ENCODE measurements around the gene SLC10A1. TPM values are rescaled to one million over a fixed set of nuclear protein-coding genes. Genes with fewer than 3 reads are reported as not detected.

The SLC10A1 gene
- total and polyA plus RNA-seq, 2 of the 4 experiments (the other 2 are of a cell fraction): 0.03 TPM; not detected in 1

GRCh38 chr14:69755296-69755695 lies 41.7 kb downstream of the SLC10A1 start:
- Histone ChIP-seq H3K18ac (ENCODE audit: low read depth, low read length) (no peak overlapping the region), H3K23ac (ENCODE audit: low read depth, low read length) (no peak overlapping the region), H3K9me1 (ENCODE audit: insufficient read depth, low read length) (no peaks in the 10 kb centered on the region), H2BK15ac (ENCODE audit: low read depth, low read length) (no peak overlapping the region), H3K79me1 (ENCODE audit: low read depth in 1 of 2, low read length in 2 of 2) (no peaks in the 10 kb centered on the region), H3K9me3 (ENCODE audit: control insufficient read depth, insufficient read depth, low read length) (no peaks in the 10 kb centered on the region), H4K91ac (ENCODE audit: insufficient read depth, low read depth, low read length) (no peak overlapping the region), H3K36me3 (ENCODE audit: control insufficient read depth, insufficient read depth, low read length) (no peaks in the 10 kb centered on the region), H3K27ac (ENCODE audit: insufficient read depth, low read length) (no peak overlapping the region), H3K14ac (replicated peaks; ENCODE audit: low read depth, low read length) (no peak overlapping the region), H3K4me1 (ENCODE audit: control insufficient read depth, insufficient read depth, low read length) (peaks cover 1% of the 10 kb centered on the region; the same call in 1 of the 2 replicates), H2BK120ac (ENCODE audit: low read depth, low read length) (no peak overlapping the region), H2BK5ac (ENCODE audit: low read depth, low read length, poor library complexity, severe bottlenecking) (no peak overlapping the region), H3K4ac (ENCODE audit: low read depth, low read length) (no peak overlapping the region), H4K5ac (ENCODE audit: low read depth, low read length) (no peak overlapping the region), H3K4me3 (ENCODE audit: insufficient read depth, low read depth, low read length) (no peak overlapping the region), H3K27me3 (ENCODE audit: control insufficient read depth, insufficient read depth, low read length) (peaks cover 2% of the 10 kb centered on the region; the same call in 1 of the 2 replicates), H2BK20ac (ENCODE audit: low read depth, low read length) (no peak overlapping the region), H2AK5ac (ENCODE audit: low read depth, low read length) (no peak overlapping the region), H3K9ac (ENCODE audit: low read depth, low read length) (no peak overlapping the region), H4K20me1 (ENCODE audit: insufficient read depth, low read length) (no peaks in the 10 kb centered on the region), H4K8ac (ENCODE audit: low read depth in 2 of 2, low read length in 2 of 2) (no peak overlapping the region), H3K56ac (ENCODE audit: extremely low read depth, insufficient read depth, low read length) (no peak overlapping the region), H3K4me2 (ENCODE audit: low read depth, low read length) (no peak overlapping the region), H2AFZ (replicated peaks; ENCODE audit: low read length, poor library complexity) (no peak overlapping the region), H2AK9ac (replicated peaks; ENCODE audit: low read depth, low read length, poor library complexity) (no peak overlapping the region)
- intact Hi-C loops (cut with micrococcal nuclease): no loop called here
- no peak for ATAC-seq (ENCODE audit: low read depth)
- ChIA-PET CTCF (no interaction called here), POLR2A (ENCODE audit: unreplicated experiment) (no interaction called here)
- no peak for DNase-seq
- no TSS peak for BruUV-seq (replicated peaks)
- in situ Hi-C loops (cut with MboI; ENCODE audit: low sequenced_read_pairs): no loop called here
- dilution Hi-C loops (cut with HindIII; ENCODE audit: low sequenced_read_pairs, unreplicated experiment): no loop called here
- TF ChIP-seq RFX5 (IDR thresholded peaks at IDR 0.05; ENCODE audit: low read depth, low read length): no peak
- no peak for TF ChIP-seq BHLHE40 (IDR thresholded peaks at IDR 0.05; ENCODE audit: low read depth, low read length)
- no peak for TF ChIP-seq FOS (IDR thresholded peaks at IDR 0.05; ENCODE audit: low read depth, low read length)
- TF ChIP-seq POLR2A (IDR thresholded peaks at IDR 0.05; ENCODE audit: low read depth, low read length): no peak
- TF ChIP-seq RCOR1 (IDR thresholded peaks at IDR 0.05; ENCODE audit: insufficient replicate concordance, low read length): no peak
- no peak for TF ChIP-seq RAD21 (IDR thresholded peaks at IDR 0.05; ENCODE audit: low read length)
- no peak for TF ChIP-seq MAFK (IDR thresholded peaks at IDR 0.05; ENCODE audit: low read depth, low read length)
- no peak for TF ChIP-seq NFE2L2 (IDR thresholded peaks at IDR 0.05; ENCODE audit: low read depth, low read length)
- no peak for TF ChIP-seq CHD1 (IDR thresholded peaks at IDR 0.05; ENCODE audit: low read depth, low read length)
- TF ChIP-seq MAZ (IDR thresholded peaks at IDR 0.05; ENCODE audit: borderline replicate concordance, low read depth, low read length): no peak
- no peak for TF ChIP-seq USF2 (IDR thresholded peaks at IDR 0.05; ENCODE audit: low read depth, low read length)
- no peak for TF ChIP-seq CEBPB (IDR thresholded peaks at IDR 0.05; ENCODE audit: low read depth, low read length)
- TF ChIP-seq CTCF (conservative IDR thresholded peaks at IDR 0.05; ENCODE audit: low read depth, low read length): no peak
- no peak for TF ChIP-seq SMC3 (IDR thresholded peaks at IDR 0.05; ENCODE audit: low read depth, low read length)
- TF ChIP-seq ELK1 (IDR thresholded peaks at IDR 0.05; ENCODE audit: borderline replicate concordance, low read depth, low read length): no peak
- no peak for TF ChIP-seq MXI1 (IDR thresholded peaks at IDR 0.05; ENCODE audit: borderline replicate concordance, low read depth, low read length)
